GM19467 (cell line): ENCODE results near the gene ZNF555.
A peak's percentile ranks its signal among the peaks of the same experiment; 100 is the strongest.
"Not testable (repeated sequence)": the region's sequence is repeated elsewhere in the genome, so short reads cannot be mapped to it uniquely, and the experiment has no call there.

Experiments used
- ATAC-seq: cut with Tn5 transposase; IDR thresholded peaks from one replicate; pipeline ENCODE4 v1.9.1; 2021; ENCODE audit warnings: mild to moderate bottlenecking, moderate library complexity; ENCODE audit not compliant: unreplicated experiment

ZNF555 gene

DNA sequence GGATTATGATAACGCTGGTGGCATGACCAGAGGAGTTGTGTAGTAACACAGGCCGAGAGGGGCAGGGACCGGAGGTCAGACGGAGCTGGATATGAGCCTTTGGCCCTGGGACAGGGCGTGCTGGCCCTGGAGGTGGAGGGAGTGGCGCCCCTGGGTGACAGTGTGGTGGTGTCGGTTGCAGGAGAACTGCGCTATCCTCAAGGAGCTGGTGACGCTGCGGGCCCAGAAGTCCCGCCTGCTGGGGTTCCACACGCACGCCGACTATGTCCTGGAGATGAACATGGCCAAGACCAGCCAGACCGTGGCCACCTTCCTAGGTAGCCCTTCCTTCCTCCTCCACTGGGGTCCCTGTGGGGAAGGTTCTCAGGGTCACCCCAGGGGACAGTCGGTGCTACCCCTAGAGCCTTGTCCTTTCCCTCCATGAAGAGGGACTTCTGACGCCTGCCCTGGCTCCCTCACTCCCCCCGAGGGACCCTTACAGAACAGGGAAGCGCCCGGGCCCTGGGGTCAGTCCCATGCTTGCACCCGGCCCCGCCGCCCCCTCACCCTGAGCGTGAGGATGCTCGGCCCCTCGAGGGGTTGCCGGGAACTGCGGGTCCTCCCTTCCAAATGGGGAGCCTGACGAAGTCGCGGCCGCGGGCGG is 34.4 kb upstream of the ZNF555 start:
- ATAC-seq: no peak

DNA sequence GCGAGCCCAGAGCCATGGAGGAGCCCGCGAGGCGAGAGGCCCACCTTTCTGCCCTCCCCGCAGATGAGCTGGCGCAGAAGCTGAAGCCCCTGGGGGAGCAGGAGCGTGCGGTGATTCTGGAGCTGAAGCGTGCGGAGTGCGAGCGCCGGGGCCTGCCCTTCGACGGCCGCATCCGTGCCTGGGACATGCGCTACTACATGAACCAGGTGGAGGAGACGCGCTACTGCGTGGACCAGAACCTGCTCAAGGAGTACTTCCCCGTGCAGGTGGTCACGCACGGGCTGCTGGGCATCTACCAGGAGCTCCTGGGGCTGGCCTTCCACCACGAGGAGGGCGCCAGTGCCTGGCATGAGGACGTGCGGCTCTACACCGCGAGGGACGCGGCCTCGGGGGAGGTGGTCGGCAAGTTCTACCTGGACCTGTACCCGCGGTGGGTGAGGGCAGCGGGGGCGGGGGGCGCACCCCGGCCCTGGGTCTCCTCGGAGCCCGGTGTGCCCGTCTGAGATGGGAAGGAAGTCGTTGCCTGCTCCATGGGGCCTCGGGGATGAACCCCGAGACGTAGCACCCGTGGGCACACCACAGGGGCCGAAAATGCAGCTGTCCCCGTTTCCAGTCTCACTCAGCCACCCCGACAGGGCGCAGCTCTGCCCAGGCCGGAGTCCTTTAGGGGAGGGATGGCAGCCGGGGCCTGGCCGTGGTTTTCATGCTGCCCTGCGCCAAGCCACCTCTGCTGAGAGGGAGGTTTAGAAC is 33.7 kb upstream of the ZNF555 start:
- ATAC-seq: no peak

DNA sequence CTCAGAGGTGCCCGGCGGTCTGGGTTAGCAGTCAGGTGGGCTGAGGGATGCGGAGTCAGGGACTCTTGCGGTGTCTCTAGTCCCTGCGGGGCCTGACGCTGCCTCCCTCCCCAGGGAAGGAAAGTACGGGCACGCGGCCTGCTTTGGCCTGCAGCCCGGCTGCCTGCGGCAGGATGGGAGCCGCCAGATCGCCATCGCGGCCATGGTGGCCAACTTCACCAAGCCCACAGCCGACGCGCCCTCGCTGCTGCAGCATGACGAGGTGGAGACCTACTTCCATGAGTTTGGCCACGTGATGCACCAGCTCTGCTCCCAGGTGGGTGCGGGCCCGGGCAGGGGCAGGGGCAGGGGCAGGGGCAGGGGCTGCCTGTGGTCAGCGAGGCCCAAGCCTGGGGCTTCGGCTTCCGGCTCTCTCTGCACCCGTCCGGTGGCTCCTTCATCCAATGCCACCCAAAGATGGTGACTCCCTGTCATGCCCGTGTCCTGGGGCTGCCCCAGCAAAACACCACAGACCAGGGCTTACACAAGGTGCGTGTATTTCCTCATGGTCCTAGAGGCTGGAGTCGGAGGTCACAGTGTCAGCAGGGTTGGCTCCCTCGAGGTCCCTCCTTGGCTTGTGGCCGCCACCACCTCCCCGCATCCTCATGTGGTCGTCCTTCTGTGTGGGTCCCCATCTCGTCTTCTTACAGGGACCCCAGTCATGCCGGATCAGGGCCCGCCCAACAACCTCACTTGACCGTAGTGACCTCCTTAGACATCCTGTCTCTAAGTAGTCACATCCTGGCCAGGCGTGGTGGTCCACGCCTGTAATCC is 32.9 kb upstream of the ZNF555 start:
- no peak for ATAC-seq

DNA sequence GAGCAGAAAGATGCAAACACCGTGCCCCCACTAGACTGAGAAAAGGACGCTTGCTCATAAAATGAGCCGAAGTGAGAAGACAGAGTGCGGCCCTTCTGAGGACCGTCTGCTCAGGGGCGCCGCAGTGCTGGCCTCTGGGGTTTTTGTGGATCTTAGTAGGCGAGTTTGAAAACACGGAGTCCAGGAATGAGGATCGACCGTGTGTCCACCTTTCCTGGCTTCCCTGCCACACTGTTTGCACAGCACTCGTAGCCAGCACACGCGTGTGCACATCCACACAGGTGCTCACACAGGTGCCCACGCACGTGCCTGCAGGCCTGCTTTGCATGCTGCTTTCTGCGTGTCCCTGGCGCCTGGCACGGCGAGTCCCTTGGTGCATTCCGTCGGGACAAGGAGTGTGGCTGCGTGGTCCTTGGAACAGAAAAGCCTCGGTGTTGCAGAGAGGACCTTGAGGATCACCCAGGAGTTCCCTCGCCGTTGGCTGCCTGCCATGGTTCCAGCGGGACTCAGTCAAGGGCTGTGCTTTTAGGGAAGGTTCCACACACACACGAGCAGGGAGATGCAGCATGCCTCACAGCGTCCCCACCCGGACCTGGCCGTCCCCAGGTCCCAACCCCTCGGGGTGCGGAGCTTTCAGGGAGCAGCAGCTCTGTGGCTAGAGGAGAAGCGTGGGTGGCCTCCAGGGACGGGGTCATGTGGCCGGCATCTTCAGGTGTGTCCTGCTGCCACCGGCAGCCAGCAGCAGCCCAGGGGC is 31.7 kb upstream of the ZNF555 start:
- ATAC-seq: no peak

DNA sequence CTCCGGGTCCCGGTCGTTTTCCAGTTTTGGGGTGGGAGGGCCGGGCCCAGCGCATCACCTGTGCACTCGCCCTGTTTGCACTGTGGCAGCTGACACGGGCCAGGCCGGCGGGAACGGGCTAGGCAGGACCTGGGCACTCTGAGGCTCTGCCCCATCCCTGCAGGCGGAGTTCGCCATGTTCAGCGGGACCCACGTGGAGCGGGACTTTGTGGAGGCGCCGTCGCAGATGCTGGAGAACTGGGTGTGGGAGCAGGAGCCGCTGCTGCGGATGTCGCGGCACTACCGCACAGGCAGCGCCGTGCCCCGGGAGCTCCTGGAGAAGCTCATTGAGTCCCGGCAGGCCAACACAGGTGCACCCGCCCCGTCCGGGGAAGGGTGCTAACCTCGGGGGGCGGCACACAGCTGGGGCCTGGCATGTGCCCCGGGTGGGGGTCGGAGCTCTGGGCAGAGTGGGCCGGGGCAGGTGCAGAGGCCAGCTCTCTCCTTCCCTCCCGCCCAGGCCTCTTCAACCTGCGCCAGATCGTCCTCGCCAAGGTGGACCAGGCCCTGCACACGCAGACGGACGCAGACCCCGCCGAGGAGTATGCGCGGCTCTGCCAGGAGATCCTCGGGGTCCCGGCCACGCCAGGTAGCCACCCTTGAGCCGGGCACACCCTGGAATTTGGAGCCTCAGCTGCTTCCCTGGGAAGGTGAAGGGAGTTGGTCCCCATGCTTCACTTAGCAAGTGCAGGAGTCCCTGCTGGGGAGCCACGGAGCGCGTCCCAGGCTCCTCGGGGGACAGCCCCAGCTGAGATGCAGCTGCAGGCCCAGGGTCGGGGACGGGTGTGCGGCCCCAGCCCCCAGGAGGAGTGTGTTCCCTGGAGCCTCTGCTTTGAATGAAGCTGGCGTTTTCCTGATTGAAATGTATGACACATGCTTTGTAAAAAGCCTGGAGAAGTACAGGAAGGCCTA is 30.9 kb upstream of the ZNF555 start:
- ATAC-seq: no peak

DNA sequence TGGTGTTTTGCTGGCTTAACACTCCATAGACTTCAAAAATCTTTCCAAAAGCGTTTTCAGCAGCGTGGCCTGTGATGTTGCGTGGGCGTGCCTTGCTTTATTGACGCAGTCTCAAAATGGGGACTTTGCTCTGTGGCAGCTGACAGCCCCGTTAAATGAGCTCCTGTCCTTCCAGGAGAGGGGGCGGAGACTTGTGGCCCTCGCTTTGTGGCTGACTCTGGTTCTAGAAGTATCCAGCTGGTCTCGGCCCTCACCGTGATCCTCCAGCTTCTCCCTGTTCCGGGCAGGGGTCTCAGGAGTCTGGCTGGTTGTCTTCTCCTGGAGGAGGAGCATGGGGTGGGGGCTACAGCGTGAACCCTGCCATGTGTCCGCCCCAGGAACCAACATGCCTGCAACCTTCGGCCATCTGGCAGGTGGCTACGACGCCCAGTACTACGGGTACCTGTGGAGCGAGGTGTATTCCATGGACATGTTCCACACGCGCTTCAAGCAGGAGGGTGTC is 30.0 kb upstream of the ZNF555 start:
- no peak for ATAC-seq

DNA sequence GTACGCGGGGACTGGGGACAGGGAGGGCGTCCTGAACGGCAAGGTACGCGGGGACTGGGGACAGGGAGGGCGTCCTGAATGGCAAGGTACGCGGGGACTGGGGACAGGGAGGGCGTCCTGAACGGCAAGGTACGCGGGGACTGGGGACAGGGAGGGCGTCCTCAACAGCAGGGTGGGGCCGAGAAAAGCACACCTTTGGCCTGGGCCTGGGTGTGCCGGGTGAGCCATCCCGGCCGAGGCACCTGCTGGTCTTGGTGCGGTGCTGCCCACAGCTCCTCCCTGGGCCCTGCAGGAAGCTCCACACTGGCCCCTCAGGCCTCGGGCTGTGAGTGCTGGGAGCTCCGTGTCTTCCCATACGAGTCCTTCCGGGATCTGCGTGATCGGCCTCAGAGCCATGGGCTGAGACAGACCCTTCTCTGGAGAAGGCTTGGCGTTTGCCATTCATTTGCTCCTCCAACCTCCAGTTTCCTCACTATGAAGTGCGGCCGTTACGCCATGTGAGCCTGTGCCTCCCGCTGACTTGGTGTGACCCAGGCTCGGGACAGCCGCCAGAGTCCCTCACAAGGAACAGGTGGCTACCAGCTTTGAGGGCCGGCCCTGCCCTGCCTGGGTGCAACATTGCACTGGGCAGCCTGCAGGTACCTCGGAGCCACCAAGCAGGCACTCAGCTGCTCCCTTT is 29.4 kb upstream of the ZNF555 start:
- ATAC-seq: no peak

DNA sequence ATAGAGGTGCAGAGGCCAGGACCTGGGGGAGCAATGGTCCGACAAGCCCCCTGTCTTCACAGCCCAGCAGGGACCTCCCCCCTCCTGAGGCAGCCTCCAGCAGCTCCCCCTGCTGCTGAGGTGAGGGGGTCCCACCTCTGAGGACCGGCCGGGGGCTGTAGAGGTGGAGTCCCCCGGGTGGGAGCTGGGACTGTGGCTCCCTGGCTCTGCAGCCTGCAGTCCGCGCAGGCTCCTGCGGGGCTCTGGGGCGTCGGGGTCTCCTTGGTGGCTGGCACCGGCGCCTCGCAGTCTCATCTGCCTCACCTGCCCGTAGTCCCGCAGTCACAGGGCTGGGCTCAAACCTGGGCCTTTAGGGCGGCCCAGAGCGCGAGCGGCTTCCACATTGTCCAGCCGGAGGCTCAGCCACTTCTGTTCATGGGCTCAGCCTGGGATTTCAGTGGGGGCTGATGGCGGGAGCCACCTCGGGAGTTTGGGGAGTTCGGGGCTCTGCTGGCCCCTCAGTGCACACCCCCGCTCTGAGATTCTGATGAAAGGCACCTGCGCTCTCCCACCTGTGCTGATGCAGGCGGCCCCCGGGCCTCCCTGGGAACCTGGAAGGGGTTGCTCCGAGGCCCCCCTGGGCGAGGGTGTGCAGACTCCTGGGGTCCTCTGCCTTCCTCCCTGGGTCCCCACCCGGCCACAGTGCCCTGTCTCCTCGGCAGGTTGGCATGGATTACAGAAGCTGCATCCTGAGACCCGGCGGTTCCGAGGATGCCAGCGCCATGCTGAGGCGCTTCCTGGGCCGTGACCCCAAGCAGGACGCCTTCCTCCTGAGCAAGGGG is 28.7 kb upstream of the ZNF555 start:
- ATAC-seq: no peak

DNA sequence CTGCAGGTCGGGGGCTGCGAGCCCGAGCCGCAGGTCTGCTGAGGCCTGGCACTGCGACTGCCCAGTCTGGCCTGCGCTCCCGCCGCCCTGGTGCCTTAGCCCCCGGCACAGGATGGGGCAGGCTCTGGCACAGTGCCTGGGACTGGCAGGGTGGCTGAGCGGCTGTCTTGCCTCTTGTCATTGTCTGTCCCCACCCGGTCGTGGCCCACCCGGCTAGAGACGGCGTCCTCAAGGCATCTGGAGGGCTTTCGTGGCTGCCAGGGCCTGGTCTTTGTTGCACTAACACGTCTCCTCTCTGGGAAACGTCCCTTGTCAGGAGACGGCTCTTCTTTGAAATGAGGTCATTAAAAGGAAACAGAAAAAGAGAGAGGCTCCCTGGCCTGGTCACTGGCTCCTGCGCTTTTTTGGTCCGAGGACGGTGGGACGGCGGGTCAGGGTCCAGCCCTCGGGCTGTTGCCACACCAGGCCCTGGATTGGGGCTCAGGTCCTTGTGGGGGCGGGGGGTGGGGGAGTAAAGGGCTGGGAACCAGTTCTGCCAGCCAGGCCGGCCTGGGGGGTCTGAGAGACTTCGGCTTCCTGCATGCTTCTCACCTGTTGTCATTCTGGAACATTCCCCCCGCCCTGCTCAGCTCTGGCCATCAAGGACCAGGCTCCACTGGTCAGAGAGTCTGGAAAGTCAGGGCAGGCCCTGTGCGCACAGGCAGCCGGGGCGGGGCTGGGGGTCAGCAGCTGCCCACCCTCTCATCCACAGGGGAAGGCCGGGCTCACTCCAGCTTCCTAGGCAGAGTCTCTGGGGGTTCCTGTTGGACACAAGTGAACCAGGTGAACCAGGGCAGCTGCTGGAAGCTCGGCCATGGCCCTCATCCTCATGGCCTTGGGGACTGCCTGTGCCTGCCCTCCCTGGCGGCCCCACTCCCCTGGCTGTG is 27.8 kb upstream of the ZNF555 start:
- no peak for ATAC-seq

DNA sequence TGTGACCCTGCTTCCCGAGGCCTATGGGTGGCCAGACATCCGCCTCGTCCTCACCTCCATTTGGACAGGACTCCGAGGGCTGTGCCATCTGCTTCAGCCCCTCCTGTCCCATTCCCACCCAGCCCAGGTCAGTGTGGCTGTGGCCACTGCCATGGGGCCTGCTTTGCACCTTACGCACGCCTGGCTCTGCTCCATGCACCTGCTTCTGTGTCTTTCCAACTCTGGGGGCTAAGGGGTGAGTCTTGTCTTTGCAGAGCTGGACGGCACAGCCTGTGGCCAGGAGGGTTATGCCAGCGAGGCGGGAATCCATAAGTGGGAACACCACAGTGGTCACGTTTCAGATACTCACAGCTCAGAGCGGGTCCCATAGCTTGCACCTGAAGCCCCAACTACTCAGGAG is 26.8 kb upstream of the ZNF555 start:
- no peak for ATAC-seq

DNA sequence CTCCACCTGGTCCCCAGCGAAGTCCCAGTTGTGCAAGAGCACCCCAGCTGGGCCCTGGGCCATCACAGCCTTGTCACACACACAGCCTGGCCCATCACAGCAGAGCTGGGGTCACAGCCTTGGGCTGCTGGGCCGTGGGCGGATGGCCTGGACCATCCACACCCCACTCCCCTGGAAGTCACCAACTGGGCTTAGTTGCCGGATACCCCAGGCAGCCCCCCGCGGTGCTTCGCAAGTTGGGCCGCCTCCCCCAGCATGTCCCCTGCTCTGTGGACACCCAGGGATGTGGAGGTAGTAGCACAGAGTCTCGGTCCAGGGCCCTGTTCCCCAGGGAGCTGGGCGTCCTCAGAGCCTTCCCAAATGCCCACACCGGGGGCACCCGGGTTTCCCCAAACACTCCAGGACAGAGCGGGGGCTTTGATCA is 26.1 kb upstream of the ZNF555 start:
- no peak for ATAC-seq

DNA sequence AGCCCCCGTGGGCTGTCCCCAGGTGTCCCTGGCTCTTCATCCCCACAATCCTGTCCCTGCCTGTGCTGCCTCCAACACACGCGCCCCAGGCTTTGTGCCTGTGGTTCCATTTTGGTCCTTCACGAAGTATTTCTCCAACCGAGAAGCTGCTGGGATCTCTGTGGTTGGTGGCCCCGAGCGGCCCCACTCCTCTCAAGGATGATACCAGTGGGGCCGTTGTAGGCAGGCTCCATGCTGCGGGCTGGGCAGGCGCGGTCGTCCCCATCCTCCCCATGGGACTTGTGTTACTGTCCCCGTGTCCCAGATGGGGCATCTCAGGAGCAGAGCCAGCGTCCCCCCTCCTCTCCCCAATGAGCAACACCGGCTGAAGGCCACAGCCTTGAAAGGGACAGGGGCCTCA is 25.4 kb upstream of the ZNF555 start:
- no peak for ATAC-seq

DNA sequence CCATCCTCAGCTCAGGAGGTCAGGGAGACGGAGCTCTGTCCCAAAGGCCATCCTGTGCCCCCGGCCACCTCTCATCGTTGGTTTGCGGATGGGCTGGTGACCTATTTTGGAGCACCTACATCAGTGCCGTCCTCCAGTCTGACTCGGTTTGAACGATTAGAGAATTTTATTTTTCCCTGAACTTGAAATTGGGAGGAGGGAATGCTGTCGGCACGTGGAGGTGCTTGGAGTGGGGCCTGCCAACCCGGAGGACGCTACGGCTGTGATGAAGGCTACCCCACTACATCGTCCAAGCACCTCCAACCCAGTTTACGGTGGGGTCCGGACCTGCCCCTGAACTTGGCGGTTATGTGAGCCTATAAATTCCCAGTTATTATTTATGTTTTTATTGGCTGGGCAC is 24.6 kb upstream of the ZNF555 start:
- no peak for ATAC-seq

DNA sequence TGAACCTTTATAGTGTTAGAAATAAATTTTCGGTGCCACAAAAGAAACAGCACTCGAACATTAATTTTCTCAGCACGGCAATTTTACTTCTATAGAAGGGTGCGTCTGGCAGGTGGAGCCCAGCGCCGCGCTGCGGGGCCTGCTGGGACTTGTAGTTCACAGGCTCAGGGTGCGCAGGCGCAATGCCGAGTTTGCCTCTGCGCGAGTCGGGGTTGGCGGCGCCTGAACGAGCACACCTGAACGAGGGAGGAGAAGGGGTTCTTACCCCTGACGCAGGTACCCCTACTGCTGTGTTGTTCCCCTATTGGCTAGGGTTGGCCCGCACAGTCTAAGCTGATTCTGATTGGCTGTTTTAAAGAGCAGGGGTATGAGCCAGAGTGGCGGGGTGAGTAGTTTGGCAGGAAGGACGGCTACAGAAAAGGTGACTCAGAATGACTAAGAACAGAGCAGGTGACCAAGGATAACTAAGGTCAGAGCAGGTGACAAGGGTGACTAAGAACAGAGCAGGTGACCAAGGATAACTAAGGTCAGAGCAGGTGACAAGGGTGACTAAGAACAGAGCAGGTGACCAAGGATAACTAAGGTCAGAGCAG is 23.9 kb upstream of the ZNF555 start:
- not testable (repeated sequence) for ATAC-seq

DNA sequence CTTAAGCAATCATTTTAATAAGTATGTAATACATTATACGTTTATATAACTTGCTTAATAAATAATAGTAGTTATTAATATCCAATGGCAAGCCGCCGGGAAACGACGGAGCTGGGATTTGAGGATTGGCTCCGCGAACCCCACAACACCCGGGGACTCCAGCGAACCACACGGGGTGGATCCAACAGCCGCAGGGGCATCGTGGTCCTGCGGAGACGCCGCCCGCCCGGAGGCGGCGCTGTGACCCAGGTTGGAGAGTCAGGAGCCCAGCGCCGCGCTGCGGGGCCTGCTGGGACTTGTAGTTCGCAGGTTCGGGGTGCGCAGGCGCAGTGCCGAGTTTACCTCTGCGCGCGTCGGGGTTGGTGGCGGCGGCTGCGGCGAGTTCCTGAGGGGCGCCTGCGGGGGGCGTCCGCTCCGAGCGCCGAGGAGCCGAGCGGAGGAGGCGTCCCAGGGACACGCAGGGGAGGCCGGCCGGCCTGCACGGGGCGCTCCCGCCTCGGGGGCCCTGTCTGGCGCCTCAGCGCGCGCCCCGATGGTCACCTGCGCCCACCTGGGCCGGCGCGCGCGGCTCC is 21.6 kb upstream of the ZNF555 start, which contains the start of gene ZNF554:
TSS of gene ZNF554 (plus strand) at position 329 of the 572 bp plus-strand sequence. CDS start at position 533, 204 bp downstream.
- ATAC-seq: peak; percentile 86

DNA sequence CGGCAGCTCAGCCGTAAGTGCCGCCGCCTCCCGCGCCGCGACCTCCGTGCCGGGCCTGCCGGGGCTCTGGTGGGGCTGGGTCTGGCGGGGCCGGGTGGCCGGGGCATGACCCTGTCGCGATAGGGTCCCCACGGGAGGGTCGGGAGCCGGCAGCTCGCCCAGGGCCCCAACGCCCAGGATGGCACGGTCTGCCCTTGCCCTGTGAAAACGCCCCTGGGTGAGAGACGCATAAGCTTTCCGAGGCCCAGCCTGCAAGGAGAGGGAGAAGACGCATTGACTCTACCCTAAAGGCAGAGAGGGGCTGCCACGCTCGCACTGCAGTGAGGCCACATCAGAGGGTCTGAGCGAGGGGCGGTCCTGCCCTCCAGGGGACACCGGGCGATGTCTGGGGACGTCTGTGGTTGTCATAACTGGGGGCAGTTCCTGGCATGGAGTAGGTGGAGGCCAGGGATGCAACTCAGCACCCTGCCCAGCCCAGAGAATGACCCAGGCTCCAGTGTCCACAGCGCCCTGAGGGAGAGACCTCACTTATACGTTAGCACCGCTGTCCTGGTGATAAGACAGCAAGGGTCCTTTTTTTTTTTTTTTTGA is 21.1 kb upstream of the ZNF555 start:
- ATAC-seq: no peak
